Uterine smooth muscle cell (primary cell): Measurements from ENCODE around the gene ZNF573. TPM values are rescaled to one million over a fixed set of nuclear protein-coding genes. Genes with fewer than 3 reads are reported as not detected.

Experiments
- total RNA-seq: library from RNA; depleted of rRNA; stranded (reverse); fragments of >200 nt; gene quantifications from 2 replicates; pipeline ENCODE4 v1.2.3, GENCODE V29; 2014

Gene ZNF573
- total RNA-seq, result 6.9 and 7.1 TPM in 2 replicates

GRCh38 chr19:37779127-37780005 is at the start of gene ZNF573:
TSS of gene ZNF573 (minus strand) at chr19:37779586. CDS start at chr19:37773729, 5,857 bp downstream.

GRCh38 chr19:37719111-37719926 is 60.1 kb downstream of the ZNF573 start, which contains the start of gene ZNF607:
TSS of gene ZNF607 (minus strand) at chr19:37719761. CDS start at chr19:37711618, 8,143 bp downstream.

Other genes starting within 250 kb of the ZNF573 start
- 1.4 and 2.2 TPM in 2 replicates for gene ZNF571, start 184.8 kb downstream of the ZNF573 start, total RNA-seq
- gene ZNF540, start 184.7 kb downstream of the ZNF573 start, total RNA-seq, result 0.11 and 0.50 TPM in 2 replicates
- gene ZFP30, start 124.1 kb downstream of the ZNF573 start, total RNA-seq, result 19.4 and 22.1 TPM in 2 replicates
- 4.5 and 6.7 TPM in 2 replicates for gene ZNF607, start 59.8 kb downstream of the ZNF573 start, total RNA-seq
- not detected in 2 replicates for gene WDR87, start 127.0 kb upstream of the ZNF573 start, total RNA-seq
- gene SIPA1L3, start 127.6 kb upstream of the ZNF573 start, total RNA-seq, result 12.7 and 15.4 TPM in 2 replicates